HepG2 (cell line): ENCODE results near the gene NOXA1. TPM values are rescaled to one million over a fixed set of nuclear protein-coding genes. Genes with fewer than 3 reads are reported as not detected.

Experiments
- BHLHE40 ChIP-seq: IDR thresholded peaks from 2 replicates; pipeline ENCODE4 v1.6.1; 2011; ENCODE audit warnings: low read length, improper control_type of control experiment
- CEBPG ChIP-seq: IDR thresholded peaks from 2 replicates; pipeline ENCODE4 v1.6.1; 2016
- CREBL2 ChIP-seq: sonication (generic); formaldehyde crosslinking; IDR thresholded peaks from 2 replicates; pipeline ENCODE4 v1.8.1; 2023; ENCODE audit warnings: missing genetic modification reagents, mild to moderate bottlenecking, borderline replicate concordance
- CREM ChIP-seq, 2 experiments: sonication (generic) in 1 of 2; formaldehyde crosslinking in 1 of 2; IDR thresholded peaks; 2 replicates each; pipeline versions ENCODE4 v1.4.0 to v1.6.1; 2016 to 2020; ENCODE audit warnings: antibody characterized with exemption in 1 of 2, mild to moderate bottlenecking in 1 of 2, missing genetic modification reagents in 1 of 2
- FOXP4 ChIP-seq: sonication (generic); formaldehyde crosslinking; IDR thresholded peaks from 2 replicates; pipeline ENCODE4 v1.4.0; 2020; ENCODE audit warnings: missing genetic modification reagents
- GFI1 ChIP-seq: sonication (generic); formaldehyde crosslinking; IDR thresholded peaks from 2 replicates; pipeline ENCODE4 v1.5.0; 2020; ENCODE audit warnings: missing genetic modification reagents, mild to moderate bottlenecking, borderline replicate concordance
- KDM3A ChIP-seq: IDR thresholded peaks from 2 replicates; pipeline ENCODE4 v1.6.1; 2018; ENCODE audit warnings: low read depth, missing compliant biosample characterization
- MAF1 ChIP-seq: sonication (generic); formaldehyde crosslinking; IDR thresholded peaks from 2 replicates; pipeline ENCODE4 v1.5.0; 2020; ENCODE audit warnings: missing genetic modification reagents, borderline replicate concordance
- MAFK ChIP-seq, 2 experiments: IDR thresholded peaks in 1 of 2; conservative IDR thresholded peaks in 1 of 2; 2 replicates each; pipeline ENCODE4 v1.6.1; 2011; ENCODE audit warnings: improper control_type of control experiment in 2 of 2, low read length in 2 of 2
- MLLT10 ChIP-seq: sonication (generic); formaldehyde crosslinking; IDR thresholded peaks from 2 replicates; pipeline ENCODE4 v1.4.0; 2020; ENCODE audit warnings: missing genetic modification reagents
- MTF2 ChIP-seq: sonication (generic); formaldehyde crosslinking; IDR thresholded peaks from 2 replicates; pipeline ENCODE4 v1.5.0; 2020; ENCODE audit warnings: missing genetic modification reagents, borderline replicate concordance
- MXD1 ChIP-seq: sonication (generic); formaldehyde crosslinking; IDR thresholded peaks from 2 replicates; pipeline ENCODE4 v1.4.0; 2020; ENCODE audit warnings: mild to moderate bottlenecking, missing genetic modification reagents
- PATZ1 ChIP-seq: sonication (generic); formaldehyde crosslinking; IDR thresholded peaks from 2 replicates; pipeline ENCODE4 v1.4.0; 2020; ENCODE audit warnings: missing genetic modification reagents
- RAD51 ChIP-seq: fragments of 450-650 bp; IDR thresholded peaks from 2 replicates; pipeline ENCODE4 v1.6.1; 2016; ENCODE audit warnings: borderline replicate concordance
- SMAD9 ChIP-seq: sonication (generic); formaldehyde crosslinking; IDR thresholded peaks from 2 replicates; pipeline ENCODE4 v1.5.1; 2020; ENCODE audit warnings: mild to moderate bottlenecking, missing genetic modification reagents
- TBX3 ChIP-seq: fragments of 450-650 bp; IDR thresholded peaks from 2 replicates; pipeline ENCODE4 v1.6.1; 2017; ENCODE audit warnings: antibody characterized with exemption, mild to moderate bottlenecking, inconsistent platforms, borderline replicate concordance
- ZBTB33 ChIP-seq: sonication (generic); formaldehyde crosslinking; IDR thresholded peaks from 2 replicates; pipeline ENCODE4 v1.4.0; 2020; ENCODE audit warnings: missing genetic modification reagents
- ZFP41 ChIP-seq: sonication (generic); formaldehyde crosslinking; IDR thresholded peaks from 2 replicates; pipeline ENCODE4 v1.4.0; 2020; ENCODE audit warnings: mild to moderate bottlenecking, missing genetic modification reagents, borderline replicate concordance
- ZNF33B ChIP-seq: sonication (generic); formaldehyde crosslinking; IDR thresholded peaks from 2 replicates; pipeline ENCODE4 v1.5.1; 2020; ENCODE audit warnings: mild to moderate bottlenecking, missing genetic modification reagents
- ZNF749 ChIP-seq: sonication (generic); formaldehyde crosslinking; IDR thresholded peaks from 2 replicates; pipeline ENCODE4 v1.8.0; 2022; ENCODE audit warnings: mild to moderate bottlenecking, missing genetic modification reagents, moderate library complexity, borderline replicate concordance
- polyA plus RNA-seq, 8 experiments: library from polyadenylated mRNA; depleted of rRNA in 3 of 8; stranded (reverse) in 7 of 8; unstranded in 1 of 8; fragments of >200 nt; fragmentation: Illumina TruSeq in 4 of 8; extraction: Trizol in 4 of 8; gene quantifications; 2 replicates each; pipeline versions ENCODE4 v1.2.1 to v1.2.3, GENCODE V29; 2011 to 2016; ENCODE audit warnings: low read depth in 4 of 8, missing spikeins in 1 of 8, mixed read lengths in 1 of 8; ENCODE audit not compliant: insufficient read depth in 1 of 8
- total RNA-seq, 5 experiments: library from RNA; depleted of rRNA; stranded (reverse); fragments of >200 nt; fragmentation: Illumina TruSeq; extraction: Trizol; gene quantifications; 2 replicates each; pipeline ENCODE4 v1.2.3, GENCODE V29; 2016; ENCODE audit warnings: low read depth in 1 of 5
- TF ChIP-seq, protein P1 (sequence below): IDR thresholded peaks from 2 replicates; pipeline ENCODE4 v1.6.1; 2012; ENCODE audit warnings: inconsistent platforms
- TF ChIP-seq, protein P2 (sequence below): IDR thresholded peaks from 2 replicates; pipeline ENCODE4 v1.6.1; 2016; ENCODE audit warnings: missing genetic modification reagents, missing compliant biosample characterization

Gene NOXA1
- total and polyA plus RNA-seq, 2 of the 13 experiments (the other 11 are each of a cell fraction or from before 2014, with no cell fraction given) = 0.78 to 1.2 TPM

DNA sequence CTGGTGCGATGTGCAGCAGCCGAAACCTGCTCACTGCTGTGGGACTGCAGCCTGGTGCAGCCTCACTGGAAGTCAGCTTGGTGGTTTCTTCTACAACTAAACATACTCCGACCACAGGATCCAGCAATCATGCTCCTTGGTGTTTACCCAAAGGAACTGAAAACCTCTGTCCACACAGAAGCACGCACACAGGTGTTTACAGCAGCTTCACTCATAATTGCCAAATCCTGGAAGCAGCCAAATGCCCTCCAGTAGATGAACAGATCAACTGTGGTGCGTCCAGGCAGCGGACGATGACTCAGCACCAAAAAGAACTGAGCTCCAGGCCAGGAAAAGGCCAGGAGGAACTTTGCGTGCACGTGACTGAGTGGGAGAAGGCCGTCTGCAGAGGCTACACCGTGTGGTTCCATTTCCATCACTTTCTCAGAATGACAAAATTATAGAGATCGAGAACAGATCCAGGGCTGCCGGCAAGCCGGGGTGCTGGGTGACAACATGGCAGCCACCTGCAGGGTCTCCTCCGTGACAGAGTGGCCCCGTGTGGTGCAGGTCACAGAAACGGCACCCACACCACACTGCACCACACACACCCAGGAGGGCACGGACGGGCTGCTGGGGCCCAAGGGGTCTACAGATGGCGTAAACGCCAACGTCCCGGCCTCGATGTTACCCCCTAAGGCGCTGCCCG is 59.0 kb downstream of the NOXA1 start (continued):
- no peak for TF ChIP-seq ZNF33B (CRISPR knock-in tag)
- 0 out of 2 replicates have a peak, but pooled peaks have one; percentile 20 for TF ChIP-seq ZBTB33 (CRISPR knock-in tag)
- TF ChIP-seq, protein P1, sequence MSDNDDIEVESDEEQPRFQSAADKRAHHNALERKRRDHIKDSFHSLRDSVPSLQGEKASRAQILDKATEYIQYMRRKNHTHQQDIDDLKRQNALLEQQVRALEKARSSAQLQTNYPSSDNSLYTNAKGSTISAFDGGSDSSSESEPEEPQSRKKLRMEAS = peak; percentile 20; the same call in 1 of the 2 replicates
- no peak for TF ChIP-seq CREBL2
- no peak for TF ChIP-seq MLLT10 (CRISPR knock-in tag)
- no peak for TF ChIP-seq MXD1 (CRISPR knock-in tag)
- no peak for TF ChIP-seq PATZ1 (CRISPR knock-in tag)
- TF ChIP-seq, protein P2, sequence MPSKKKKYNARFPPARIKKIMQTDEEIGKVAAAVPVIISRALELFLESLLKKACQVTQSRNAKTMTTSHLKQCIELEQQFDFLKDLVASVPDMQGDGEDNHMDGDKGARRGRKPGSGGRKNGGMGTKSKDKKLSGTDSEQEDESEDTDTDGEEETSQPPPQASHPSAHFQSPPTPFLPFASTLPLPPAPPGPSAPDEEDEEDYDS (CRISPR knock-in tag) = no peak
- no peak for TF ChIP-seq CREM (IDR thresholded peaks at IDR 0.05)
- no peak for TF ChIP-seq CREM (CRISPR knock-in tag; IDR thresholded peaks at IDR 0.05)
- no peak for TF ChIP-seq GFI1 (CRISPR knock-in tag)
- no peak for TF ChIP-seq MTF2 (CRISPR knock-in tag)
- no peak for TF ChIP-seq RAD51
- TF ChIP-seq BHLHE40 = peak; percentile 89
- TF ChIP-seq FOXP4 (CRISPR knock-in tag) = 0 out of 2 replicates have a peak, but pooled peaks have one; percentile 20
- TF ChIP-seq ZFP41 = no peak
- TF ChIP-seq SMAD9 (CRISPR knock-in tag) = no peak
- TF ChIP-seq CEBPG (CRISPR knock-in tag) = peak; percentile 29; the same call in 1 of the 2 replicates
- TF ChIP-seq MAF1 = no peak
- TF ChIP-seq TBX3 = no peak
- peak; percentile 76 to 89 for TF ChIP-seq MAFK (conservative IDR thresholded peaks at IDR 0.05 in 1 of 2, IDR thresholded peaks at IDR 0.05 in 1 of 2; ENCODE audit: low read length in 2 of 2)
- TF ChIP-seq ZNF749 = no peak
- no peak for TF ChIP-seq KDM3A (CRISPR knock-in tag)
